H1 (cell line): ENCODE measurements around the gene CACNA1D. TPM values are rescaled to one million over a fixed set of nuclear protein-coding genes. Genes with fewer than 3 reads are reported as not detected.

Experiments used
- CTCF ChIA-PET: fragments of 300-600 bp; sonication (Branson Sonifier 250); formaldehyde crosslinking; loops from one replicate; lab custom pipeline; 2021; ENCODE audit not compliant: partially characterized antibody; lab: Charles Lee
- POLR2A ChIA-PET: fragments of 300-600 bp; sonication (Branson Sonifier 250); formaldehyde crosslinking; loops from one replicate; lab custom pipeline; 2021; ENCODE audit warnings: inconsistent platforms; ENCODE audit not compliant: partially characterized antibody; lab: Charles Lee
- DNase-seq, 2 experiments: peaks; one replicate each; pipeline versions ENCODE4 v3.0.0 to v3.0.0-alpha.2; 2010 to 2022; ENCODE audit warnings: low spot score in 2 of 2, low read depth in 1 of 2, mixed read lengths in 1 of 2
- FAIRE-seq: peaks from 2 replicates; lab custom pipeline; 2011; peaks lifted over from hg19 to GRCh38; lab: Jason Lieb, UNC
- H2AFZ ChIP-seq: 2 replicates; pipeline ENCODE4 v1.8.1; 2012; ENCODE audit warnings: low read length, inconsistent platforms
- H2AK5ac ChIP-seq: 2 replicates; pipeline ENCODE4 v1.6.1; 2013; ENCODE audit warnings: low read depth, low read length
- H2BK120ac ChIP-seq: replicated peaks from 2 replicates; pipeline ENCODE3; 2013; ENCODE audit warnings: low read depth, low read length, inconsistent platforms
- H2BK12ac ChIP-seq: 2 replicates; pipeline ENCODE4 v1.6.1; 2013; ENCODE audit warnings: low read depth, low read length
- H2BK15ac ChIP-seq: 2 replicates; pipeline ENCODE4 v1.6.1; 2013; ENCODE audit warnings: low read length
- H2BK20ac ChIP-seq: 2 replicates; pipeline ENCODE4 v1.6.1; 2013; ENCODE audit warnings: low read length
- H2BK5ac ChIP-seq: 2 replicates; pipeline ENCODE4 v1.6.1; 2013; ENCODE audit warnings: low read depth, low read length
- H3K14ac ChIP-seq: 2 replicates; pipeline ENCODE4 v1.6.1; 2013; ENCODE audit warnings: inconsistent platforms; ENCODE audit not compliant: insufficient read length
- H3K18ac ChIP-seq: 2 replicates; pipeline ENCODE4 v1.6.1; 2013; ENCODE audit warnings: low read length; ENCODE audit errors: extremely low read depth
- H3K23ac ChIP-seq: 2 replicates; pipeline ENCODE4 v1.6.1; 2013; ENCODE audit warnings: inconsistent platforms; ENCODE audit not compliant: insufficient read length
- H3K23me2 ChIP-seq: 2 replicates; pipeline ENCODE4 v1.6.1; 2013; ENCODE audit warnings: low read depth, low read length
- H3K27ac ChIP-seq: 2 replicates; pipeline ENCODE4 v1.6.1; 2011; ENCODE audit warnings: low read depth, low read length, inconsistent platforms
- H3K27me3 ChIP-seq, 4 experiments: replicated peaks in 1 of 4; 1 replicate in 1 of 4; 2 replicates in 3 of 4; pipeline versions ENCODE4 v1.6.1 to v1.8.1; 2011 to 2013; ENCODE audit warnings: low read length in 3 of 4, mild to moderate bottlenecking in 3 of 4, inconsistent platforms in 2 of 4, mixed read lengths in 2 of 4, moderate library complexity in 1 of 4; ENCODE audit not compliant: control insufficient read depth in 3 of 4, insufficient read depth in 3 of 4; ENCODE audit errors: extremely low read depth in 1 of 4
- H3K36me3 ChIP-seq, 4 experiments: 2 replicates each; pipeline versions ENCODE4 v1.6.1 to v1.8.1; 2011 to 2013; ENCODE audit warnings: mild to moderate bottlenecking in 4 of 4, low read length in 3 of 4, moderate library complexity in 2 of 4, control low read depth in 1 of 4, inconsistent platforms in 1 of 4; ENCODE audit not compliant: insufficient read depth in 4 of 4, control insufficient read depth in 2 of 4
- H3K4ac ChIP-seq: replicated peaks from 2 replicates; pipeline ENCODE3; 2013; ENCODE audit warnings: low read length, low read depth, mixed read lengths, inconsistent platforms; ENCODE audit not compliant: insufficient read length
- H3K4me1 ChIP-seq, 4 experiments: replicated peaks in 1 of 4; 1 replicate in 1 of 4; 2 replicates in 3 of 4; pipeline versions ENCODE4 v1.6.1 to v1.8.1; 2011 to 2013; ENCODE audit warnings: low read length in 3 of 4, inconsistent platforms in 2 of 4, mixed read lengths in 1 of 4; ENCODE audit not compliant: insufficient read depth in 4 of 4, control insufficient read depth in 3 of 4
- H3K4me2 ChIP-seq, 2 experiments: 2 replicates each; pipeline versions ENCODE4 v1.6.1 to v1.8.1; 2011 to 2013; ENCODE audit warnings: low read depth in 2 of 2, low read length in 2 of 2, control low read depth in 1 of 2, inconsistent platforms in 1 of 2, mild to moderate bottlenecking in 1 of 2; ENCODE audit not compliant: insufficient read depth in 1 of 2
- H3K4me3 ChIP-seq, 4 experiments: fragments of 200-600, 300-600 bp in 1 of 4; sonication (generic), shearing (Covaris generic), sonication (Bioruptor Twin) in 1 of 4; 2 replicates each; pipeline versions ENCODE4 v1.5.1 to v1.8.1; 2011 to 2016; ENCODE audit warnings: low read length in 4 of 4, low read depth in 3 of 4, control low read depth in 2 of 4, inconsistent platforms in 2 of 4, mild to moderate bottlenecking in 2 of 4, mixed read lengths in 1 of 4, moderate library complexity in 1 of 4; ENCODE audit not compliant: insufficient read depth in 2 of 4; ENCODE audit errors: extremely low read depth in 1 of 4
- H3K56ac ChIP-seq: replicated peaks from 2 replicates; pipeline ENCODE3; 2013; ENCODE audit warnings: low read depth, mild to moderate bottlenecking, mixed read lengths, low read length, inconsistent platforms; ENCODE audit not compliant: insufficient read length
- H3K79me1 ChIP-seq: 2 replicates; pipeline ENCODE4 v1.6.1; 2013; ENCODE audit warnings: low read depth, low read length, control low read depth
- H3K79me2 ChIP-seq, 2 experiments: 2 replicates each; pipeline versions ENCODE4 v1.6.1 to v1.8.1; 2012 to 2013; ENCODE audit warnings: low read length in 2 of 2, mild to moderate bottlenecking in 2 of 2, inconsistent platforms in 1 of 2; ENCODE audit not compliant: insufficient read depth in 2 of 2, control insufficient read depth in 1 of 2
- H3K9ac ChIP-seq, 4 experiments: replicated peaks in 1 of 4; 1 replicate in 1 of 4; 2 replicates in 3 of 4; pipeline versions ENCODE4 v1.6.1 to v1.8.1; 2011 to 2013; ENCODE audit warnings: low read depth in 3 of 4, low read length in 3 of 4, control low read depth in 2 of 4, mild to moderate bottlenecking in 2 of 4, moderate library complexity in 2 of 4, inconsistent platforms in 1 of 4; ENCODE audit errors: extremely low read depth in 1 of 4
- H3K9me3 ChIP-seq, 2 experiments: 2 replicates each; pipeline versions ENCODE4 v1.6.1 to v1.8.1; 2012 to 2013; ENCODE audit warnings: mild to moderate bottlenecking in 2 of 2, moderate library complexity in 2 of 2, control low read depth in 1 of 2, inconsistent platforms in 1 of 2, low read depth in 1 of 2, low read length in 1 of 2, mixed read lengths in 1 of 2; ENCODE audit not compliant: insufficient read depth in 2 of 2
- H4K20me1 ChIP-seq, 2 experiments: replicated peaks in 1 of 2; 2 replicates each; pipeline versions ENCODE3 to v1.8.1; 2011 to 2013; ENCODE audit warnings: inconsistent platforms in 2 of 2, low read length in 2 of 2, mild to moderate bottlenecking in 1 of 2; ENCODE audit not compliant: insufficient read depth in 2 of 2, control insufficient read depth in 1 of 2
- H4K5ac ChIP-seq: 2 replicates; pipeline ENCODE4 v1.6.1; 2013; ENCODE audit warnings: low read length, low read depth, mixed read lengths, inconsistent platforms; ENCODE audit not compliant: insufficient read length
- H4K8ac ChIP-seq: 2 replicates; pipeline ENCODE4 v1.8.0; 2013; ENCODE audit warnings: mild to moderate bottlenecking, moderate library complexity, low read length, inconsistent platforms; ENCODE audit not compliant: insufficient read depth; ENCODE audit errors: extremely low read depth
- H4K91ac ChIP-seq: replicated peaks from 2 replicates; pipeline ENCODE3; 2013; ENCODE audit warnings: low read length, mixed read lengths, inconsistent platforms; ENCODE audit not compliant: insufficient read length
- CTBP2 ChIP-seq: IDR thresholded peaks from 2 replicates; pipeline ENCODE4 v1.7.0; 2011; ENCODE audit warnings: borderline replicate concordance, mild to moderate bottlenecking, moderate library complexity, mixed read lengths, low read length; ENCODE audit not compliant: insufficient read depth, insufficient read length
- HDAC2 ChIP-seq, 2 experiments: fragments of 300-600 bp in 1 of 2; sonication (generic) in 1 of 2; IDR thresholded peaks; 2 replicates each; pipeline ENCODE4 v1.6.1; 2011 to 2012; ENCODE audit warnings: low read depth in 2 of 2, low read length in 2 of 2, mild to moderate bottlenecking in 2 of 2, moderate library complexity in 2 of 2, borderline replicate concordance in 1 of 2, inconsistent platforms in 1 of 2
- POLR2AphosphoS5 ChIP-seq: IDR thresholded peaks from 2 replicates; pipeline ENCODE4 v1.6.1; 2011; ENCODE audit warnings: low read depth, low read length
- TBP ChIP-seq: IDR thresholded peaks from 2 replicates; pipeline ENCODE4 v1.6.1; 2011; ENCODE audit warnings: low read depth, low read length, improper control_type of control experiment
- WGBS, 2 experiments: shearing (Covaris generic) in 1 of 2; methylation state at CpG; one replicate each; pipeline versions ENCODE4 v1.1.6 to v1.1.7; 2013 to 2015; ENCODE audit warnings: low lambda C conversion rate in 2 of 2, mixed read lengths in 2 of 2, inconsistent platforms in 1 of 2, low coverage in 1 of 2, missing lambda C conversion rate in 1 of 2; ENCODE audit not compliant: insufficient replicate concordance in 2 of 2, insufficient coverage in 1 of 2, insufficient read length in 1 of 2; ENCODE audit errors: extremely low coverage in 1 of 2, missing lambda C conversion rate in 1 of 2; 5-methylcytosine and 5-hydroxymethylcytosine counted together
- polyA plus RNA-seq, 7 experiments: library from polyadenylated mRNA; depleted of rRNA in 3 of 7; stranded (reverse) in 5 of 7; unstranded in 2 of 7; fragments of >200 nt in 5 of 7; fragments of 200-250 nt in 2 of 7; gene quantifications; 1 replicate in 5 of 7; 2 replicates in 1 of 7; 4 replicates in 1 of 7; pipeline versions ENCODE4 v1.2.1 to v1.2.3, GENCODE V29; 2011 to 2013; ENCODE audit warnings: missing spikeins in 2 of 7, mixed read lengths in 2 of 7
- total RNA-seq: library from RNA; stranded (reverse); fragmentation: NEBNext Ultra II Directional; extraction: Animal tissue kit (Norgen Biotek cat#: 25700); gene quantifications from 2 replicates; pipeline ENCODE4 v1.2.1, GENCODE V29; 2021
- TF ChIP-seq, protein P1 (sequence below): IDR thresholded peaks from 2 replicates; pipeline ENCODE4 v1.6.1; 2012; ENCODE audit warnings: inconsistent platforms

Gene CACNA1D
- total and polyA plus RNA-seq, 2 of the 8 experiments (the other 6 are each of a cell fraction or from before 2014, with no cell fraction given), result 2.0 to 2.9 TPM

DNA sequence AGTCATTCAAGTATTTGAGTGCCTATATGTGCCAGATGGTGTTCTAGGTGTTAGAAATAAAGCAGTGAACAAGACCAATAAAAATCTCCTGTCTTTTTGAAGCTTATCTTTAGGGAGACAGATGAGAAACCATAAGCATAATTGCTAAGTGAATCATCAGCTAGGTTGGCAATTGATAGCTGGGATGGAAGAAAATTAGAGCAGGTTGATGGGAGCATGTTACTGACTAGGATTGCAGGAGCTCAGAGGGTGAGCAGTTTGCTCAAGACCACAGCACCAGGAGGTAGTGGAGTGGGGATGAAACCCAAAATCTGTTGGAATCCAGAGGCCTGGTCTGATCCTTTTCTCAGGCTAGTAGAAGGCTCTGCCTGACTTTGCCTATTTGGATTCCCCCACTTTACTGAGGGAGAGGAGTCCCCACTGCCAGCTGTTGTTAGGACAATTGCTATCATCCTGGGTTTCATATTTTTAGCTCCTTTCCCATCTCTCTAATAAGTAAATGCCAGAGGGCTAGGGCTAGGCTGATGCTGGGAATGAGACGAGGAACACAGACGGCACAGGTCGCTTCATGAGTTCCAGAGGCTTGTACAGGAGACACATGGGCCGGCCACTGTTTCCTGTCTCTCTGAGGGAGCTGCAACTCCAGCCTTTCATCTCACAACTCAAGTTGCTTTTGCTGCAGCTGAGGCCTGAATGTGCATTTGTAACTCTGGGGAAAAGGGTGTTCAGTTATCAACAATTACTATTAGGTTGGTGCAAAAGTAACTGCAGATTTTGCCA, 102.9 kb downstream of the CACNA1D start:
- H3K27me3 ChIP-seq, result no peaks in the 10 kb centered on the region
- no peak overlapping the region for H3K4me2 ChIP-seq
- H2AK5ac ChIP-seq, result no peak overlapping the region
- H3K27ac ChIP-seq, result no peak overlapping the region
- H4K5ac ChIP-seq, result no peak overlapping the region
- H3K4me1 ChIP-seq, result no peaks in the 10 kb centered on the region
- no peaks in the 10 kb centered on the region for H3K36me3 ChIP-seq
- H4K20me1 ChIP-seq, result no peaks in the 10 kb centered on the region
- no peak overlapping the region for H2BK5ac ChIP-seq
- H3K4ac ChIP-seq, result no peak overlapping the region
- no peak overlapping the region for H2AFZ ChIP-seq
- CTCF ChIA-PET, result interaction anchor here (0.7 to 1.4 kb wide), 4 partner anchors 12 to 487 kb away, joined by 3 to 4 read pairs (median 3); no protein-coding TSS in a partner anchor
- H3K23ac ChIP-seq, result no peak overlapping the region
- no peak overlapping the region for H3K9ac ChIP-seq
- H2BK12ac ChIP-seq, result no peak overlapping the region
- POLR2A ChIA-PET, result interaction anchor here (0.7 to 2.0 kb wide), 3 partner anchors 9 to 28 kb away, joined by 3 to 6 read pairs (median 3); no protein-coding TSS in a partner anchor
- H3K18ac ChIP-seq, result no peak overlapping the region
- no peak overlapping the region for H2BK15ac ChIP-seq
- no peak overlapping the region for H2BK120ac ChIP-seq
- DNase-seq (no peak), FAIRE-seq (no peak)
- no peak overlapping the region for H3K56ac ChIP-seq
- H2BK20ac ChIP-seq, result no peak overlapping the region
- H3K23me2 ChIP-seq, result no peaks in the 10 kb centered on the region
- no peak overlapping the region for H4K91ac ChIP-seq
- H3K79me1 ChIP-seq, result no peaks in the 10 kb centered on the region
- H4K8ac ChIP-seq, result no peak overlapping the region
- no peak overlapping the region for H3K14ac ChIP-seq
- 79% methylated on average over 4 of the region's 4 CpGs; no CpG with 5 or more reads in 1 of the 2 experiments for WGBS, 2 experiments
- no peaks in the 10 kb centered on the region for H3K79me2 ChIP-seq
- 0 out of 4 replicates have a peak, but pooled peaks cover 0 to 4% of the 10 kb centered on the region in 2 experiments for H3K9me3 ChIP-seq
- H3K4me3 ChIP-seq, result no peak overlapping the region
- no peak for TF ChIP-seq POLR2AphosphoS5
- TF ChIP-seq TBP, result no peak
- no peak for TF ChIP-seq HDAC2 (IDR thresholded peaks at IDR 0.05; ENCODE audit: borderline replicate concordance in 1 of 2, low read depth in 2 of 2, low read length in 2 of 2)
- TF ChIP-seq, protein P1, sequence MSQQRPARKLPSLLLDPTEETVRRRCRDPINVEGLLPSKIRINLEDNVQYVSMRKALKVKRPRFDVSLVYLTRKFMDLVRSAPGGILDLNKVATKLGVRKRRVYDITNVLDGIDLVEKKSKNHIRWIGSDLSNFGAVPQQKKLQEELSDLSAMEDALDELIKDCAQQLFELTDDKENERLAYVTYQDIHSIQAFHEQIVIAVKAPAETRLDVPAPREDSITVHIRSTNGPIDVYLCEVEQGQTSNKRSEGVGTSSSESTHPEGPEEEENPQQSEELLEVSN, result no peak
- TF ChIP-seq CTBP2, result no peak
